ENCODE measurements around the gene HACD2.
"Not testable (repeated sequence)": the region's sequence is repeated elsewhere in the genome, so short reads cannot be mapped to it uniquely, and the experiment has no call there.

Gene HACD2

GRCh38 chr3:123609063-123609462 lies 24.2 kb upstream of the HACD2 start:
- H3K27me3 ChIP-seq: no peaks in the 10 kb centered on the region
- no peaks in the 10 kb centered on the region for H3K9me3 ChIP-seq
- H3K4me3 ChIP-seq (ENCODE audit: low read depth in 1 of 2, low read length in 1 of 2): no peak overlapping the region
- H3K36me3 ChIP-seq: no peaks in the 10 kb centered on the region
- no peaks in the 10 kb centered on the region for H3K4me1 ChIP-seq (ENCODE audit: control insufficient read depth in 1 of 2, insufficient read depth in 1 of 2, low read depth in 1 of 2, low read length in 1 of 2)
- H3K27ac ChIP-seq: no peak overlapping the region
- no peak for TF ChIP-seq CTCF (IDR thresholded peaks at IDR 0.05)

- Histone ChIP-seq H3K4me3 (ENCODE audit: low read depth in 1 of 2, low read length in 1 of 2) (no peak overlapping the region), H3K9me3 (no peaks in the 10 kb centered on the region), H3K27ac (no peak overlapping the region), H3K27me3 (no peaks in the 10 kb centered on the region), H3K4me1 (ENCODE audit: control insufficient read depth in 1 of 2, insufficient read depth in 1 of 2, low read depth in 1 of 2, low read length in 1 of 2) (no peaks in the 10 kb centered on the region), H3K36me3 (no peaks in the 10 kb centered on the region)
- TF ChIP-seq CTCF (IDR thresholded peaks at IDR 0.05): no peak
Measured at GRCh38 chr3:123608263-123608937, 23.5 kb upstream of the HACD2 start.

DNA sequence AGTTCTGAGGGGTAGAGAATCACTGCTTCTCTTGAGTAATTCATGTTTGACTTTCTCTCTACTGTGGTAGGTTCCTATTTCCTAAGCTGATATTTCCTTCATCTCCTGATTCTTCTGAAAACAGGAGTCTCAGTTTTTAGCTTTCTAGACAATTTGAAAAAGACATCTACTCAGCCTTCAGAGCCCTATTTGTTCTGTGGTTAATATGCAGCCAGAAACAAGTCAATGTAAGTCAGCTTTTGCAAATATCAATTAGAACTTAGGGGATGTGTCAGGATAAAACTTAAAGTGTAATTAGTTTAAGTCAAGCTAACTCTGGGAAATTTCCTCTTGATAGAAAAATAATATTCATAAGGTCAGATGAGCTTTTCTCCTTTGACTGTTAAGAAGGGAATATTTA lies 21.7 kb upstream of the HACD2 start:
- Histone ChIP-seq H3K4me3 (ENCODE audit: low read depth in 1 of 2, low read length in 1 of 2) (no peak overlapping the region), H3K27ac (no peak overlapping the region), H3K36me3 (no peaks in the 10 kb centered on the region), H3K27me3 (no peaks in the 10 kb centered on the region), H3K9me3 (no peaks in the 10 kb centered on the region), H3K4me1 (ENCODE audit: control insufficient read depth in 1 of 2, insufficient read depth in 1 of 2, low read depth in 1 of 2, low read length in 1 of 2) (no peaks in the 10 kb centered on the region)
- no peak for TF ChIP-seq CTCF (IDR thresholded peaks at IDR 0.05)

DNA sequence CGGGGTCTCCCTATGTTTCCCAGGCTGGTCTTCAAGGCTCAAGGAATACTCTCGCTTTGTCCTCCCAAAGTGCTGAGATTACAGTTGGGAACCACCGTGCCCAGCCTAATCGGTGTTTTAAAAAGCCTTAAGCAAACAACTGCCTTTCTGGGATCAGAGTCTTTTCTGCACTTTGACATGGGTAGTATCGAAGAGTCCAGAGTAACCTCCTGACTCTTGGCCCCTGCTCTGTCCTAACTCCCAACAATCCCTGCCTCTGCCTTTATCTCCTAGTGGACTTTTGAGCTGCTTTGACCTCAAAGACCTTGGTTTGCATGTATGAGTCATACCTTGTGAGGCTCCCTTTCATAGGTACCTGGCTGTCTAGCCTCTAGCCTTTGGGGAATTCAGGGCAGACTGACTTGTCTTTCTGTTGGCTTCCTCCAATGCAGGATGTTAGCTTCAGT lies 21.0 kb upstream of the HACD2 start:
- Histone ChIP-seq H3K9me3 (no peaks in the 10 kb centered on the region), H3K27ac (no peak overlapping the region), H3K4me1 (ENCODE audit: control insufficient read depth in 1 of 2, insufficient read depth in 1 of 2, low read depth in 1 of 2, low read length in 1 of 2) (no peaks in the 10 kb centered on the region), H3K4me3 (ENCODE audit: low read depth in 1 of 2, low read length in 1 of 2) (no peak overlapping the region), H3K36me3 (no peaks in the 10 kb centered on the region), H3K27me3 (no peaks in the 10 kb centered on the region)
- TF ChIP-seq CTCF (IDR thresholded peaks at IDR 0.05): no peak

DNA sequence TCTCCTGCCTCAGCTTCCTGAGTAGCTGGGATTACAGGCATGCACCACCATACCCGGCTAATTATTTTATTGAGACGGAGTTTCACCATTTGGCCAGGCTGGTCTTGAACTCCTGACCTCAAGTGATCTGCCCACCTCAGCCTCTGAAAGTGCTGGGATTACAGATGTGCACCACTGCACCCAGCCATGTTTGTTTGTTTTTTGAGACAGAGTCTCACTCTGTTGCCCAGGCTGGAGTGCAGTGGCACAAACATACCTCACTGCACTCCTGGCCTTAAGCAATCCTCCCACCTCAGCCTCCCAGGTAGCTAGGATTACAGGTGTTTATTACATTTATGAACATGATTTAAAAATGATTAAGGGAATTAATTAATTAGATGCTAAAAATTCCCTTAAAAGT lies 18.3 kb upstream of the HACD2 start:
- not testable (repeated sequence) for H3K36me3 ChIP-seq; H3K4me3 ChIP-seq (ENCODE audit: low read depth in 1 of 2, low read length in 1 of 2); H3K4me1 ChIP-seq (ENCODE audit: control insufficient read depth in 1 of 2, insufficient read depth in 1 of 2, low read depth in 1 of 2, low read length in 1 of 2); H3K27me3 ChIP-seq; H3K9me3 ChIP-seq; H3K27ac ChIP-seq

DNA sequence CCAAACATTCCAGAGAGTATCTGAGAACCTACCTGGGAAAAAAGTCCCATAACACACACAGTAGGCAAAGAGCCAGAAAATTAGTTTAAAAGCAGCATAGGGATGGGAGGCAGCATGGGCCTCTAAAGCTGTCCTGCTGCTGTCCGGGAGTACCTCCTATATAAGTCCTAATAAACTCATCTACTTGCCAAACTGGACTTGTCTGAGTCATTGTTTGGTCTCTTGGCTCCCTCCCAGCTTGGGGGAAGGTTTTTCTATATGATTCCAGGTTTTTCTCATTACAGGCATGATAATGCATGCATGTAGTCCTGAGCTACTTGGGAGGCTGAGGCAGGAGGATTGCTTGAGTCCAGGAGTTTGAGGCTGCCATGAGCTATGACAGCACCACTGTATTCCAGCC lies 17.5 kb upstream of the HACD2 start:
- no peak for TF ChIP-seq CTCF (IDR thresholded peaks at IDR 0.05)
- Histone ChIP-seq H3K9me3 (no peaks in the 10 kb centered on the region), H3K36me3 (no peaks in the 10 kb centered on the region), H3K27ac (no peak overlapping the region), H3K4me1 (ENCODE audit: control insufficient read depth in 1 of 2, insufficient read depth in 1 of 2, low read depth in 1 of 2, low read length in 1 of 2) (no peaks in the 10 kb centered on the region), H3K4me3 (ENCODE audit: low read depth in 1 of 2, low read length in 1 of 2) (no peak overlapping the region), H3K27me3 (no peaks in the 10 kb centered on the region)

DNA sequence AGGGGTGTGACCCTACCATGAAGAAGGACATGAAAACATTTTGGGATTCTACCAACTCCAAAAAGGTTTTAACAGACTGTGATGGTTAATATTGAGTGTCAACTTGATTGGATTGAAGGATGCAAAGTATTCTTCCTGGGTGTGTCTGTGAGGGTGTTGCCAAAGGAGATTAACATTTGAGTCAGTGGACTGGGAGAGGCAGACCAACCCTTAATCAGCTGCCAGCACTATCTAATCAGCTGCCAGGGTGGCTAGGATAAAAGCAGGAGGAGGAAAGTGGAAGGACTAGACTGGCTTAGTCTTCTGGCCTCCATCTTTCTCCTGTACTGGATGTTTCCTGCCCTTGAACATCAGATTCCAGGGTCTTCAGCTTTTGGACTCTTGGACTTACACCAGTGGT lies 16.0 kb upstream of the HACD2 start:
- H3K9me3 ChIP-seq; H3K27me3 ChIP-seq; H3K36me3 ChIP-seq; H3K27ac ChIP-seq; H3K4me3 ChIP-seq (ENCODE audit: low read depth in 1 of 2, low read length in 1 of 2); H3K4me1 ChIP-seq (ENCODE audit: control insufficient read depth in 1 of 2, insufficient read depth in 1 of 2, low read depth in 1 of 2, low read length in 1 of 2): not testable (repeated sequence)

Measured in neutrophil (primary cell).